K562 (cell line): ENCODE results near the gene SNTG2. TPM values are rescaled to one million over a fixed set of nuclear protein-coding genes. Genes with fewer than 3 reads are reported as not detected.

ENCODE experiments used
- CAMTA2 ChIP-seq: fragments of 250-450 bp; sonication (Bioruptor Pico); conservative IDR thresholded peaks from 2 replicates; pipeline ENCODE4 v1.5.1; 2022
- GTF2A2 ChIP-seq: IDR thresholded peaks from 2 replicates; pipeline ENCODE4 v1.6.1; 2016; ENCODE audit warnings: mild to moderate bottlenecking, missing genetic modification characterization, missing compliant biosample characterization
- MTA2 ChIP-seq: fragments of 450-650 bp; IDR thresholded peaks from 2 replicates; pipeline ENCODE4 v1.6.1; 2016; ENCODE audit warnings: low read depth
- polyA plus RNA-seq, 8 experiments: library from polyadenylated mRNA; depleted of rRNA in 4 of 8; stranded (reverse) in 5 of 8; unstranded in 3 of 8; fragments of >200 nt; fragmentation: Nextera tagmentation in 2 of 8; fragmentation: Illumina TruSeq in 1 of 8; extraction: Ambion mirVana in 2 of 8; extraction: Trizol in 1 of 8; gene quantifications; 2 replicates each; pipeline versions ENCODE4 v1.2.1 to v1.2.3, GENCODE V29; 2011 to 2014; ENCODE audit warnings: inconsistent platforms in 1 of 8, missing spikeins in 1 of 8
- total RNA-seq, 7 experiments: library from RNA; depleted of rRNA in 6 of 7; stranded (reverse); fragments of >200 nt in 6 of 7; fragmentation: Illumina TruSeq in 2 of 7; extraction: Trizol in 2 of 7; gene quantifications; 2 replicates each; pipeline versions ENCODE4 v1.2.1 to v1.2.3, GENCODE V29; 2011 to 2021; ENCODE audit warnings: low replicate concordance in 1 of 7
- TF ChIP-seq, protein P1 (sequence below): fragments of 450-650 bp; IDR thresholded peaks from 2 replicates; pipeline ENCODE4 v1.6.1; 2016; ENCODE audit warnings: low read depth

The SNTG2 gene
- total and polyA plus RNA-seq, 9 of the 15 experiments (the other 6 are each of a cell fraction or from before 2014, with no cell fraction given): not detected

DNA sequence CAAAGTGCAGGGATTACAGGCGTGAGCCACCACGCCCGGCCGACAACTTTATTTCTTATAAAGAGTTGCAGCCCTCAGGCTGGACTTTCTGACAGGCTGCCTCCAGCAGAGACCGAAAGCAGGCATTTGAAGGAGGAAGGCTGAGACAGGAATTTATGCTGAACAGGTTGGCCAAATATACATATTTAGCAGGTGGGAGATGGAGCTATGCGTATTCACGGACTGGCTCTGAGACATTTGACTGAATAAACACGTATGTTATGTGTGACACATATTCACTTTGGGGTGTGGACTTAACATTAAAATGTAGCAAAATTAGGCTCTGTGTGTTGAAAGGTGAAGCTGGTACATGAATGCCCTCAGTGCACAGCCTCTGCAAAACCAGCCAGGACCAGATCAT lies 65.9 kb downstream of the SNTG2 start (continued):
- TF ChIP-seq, protein P1, sequence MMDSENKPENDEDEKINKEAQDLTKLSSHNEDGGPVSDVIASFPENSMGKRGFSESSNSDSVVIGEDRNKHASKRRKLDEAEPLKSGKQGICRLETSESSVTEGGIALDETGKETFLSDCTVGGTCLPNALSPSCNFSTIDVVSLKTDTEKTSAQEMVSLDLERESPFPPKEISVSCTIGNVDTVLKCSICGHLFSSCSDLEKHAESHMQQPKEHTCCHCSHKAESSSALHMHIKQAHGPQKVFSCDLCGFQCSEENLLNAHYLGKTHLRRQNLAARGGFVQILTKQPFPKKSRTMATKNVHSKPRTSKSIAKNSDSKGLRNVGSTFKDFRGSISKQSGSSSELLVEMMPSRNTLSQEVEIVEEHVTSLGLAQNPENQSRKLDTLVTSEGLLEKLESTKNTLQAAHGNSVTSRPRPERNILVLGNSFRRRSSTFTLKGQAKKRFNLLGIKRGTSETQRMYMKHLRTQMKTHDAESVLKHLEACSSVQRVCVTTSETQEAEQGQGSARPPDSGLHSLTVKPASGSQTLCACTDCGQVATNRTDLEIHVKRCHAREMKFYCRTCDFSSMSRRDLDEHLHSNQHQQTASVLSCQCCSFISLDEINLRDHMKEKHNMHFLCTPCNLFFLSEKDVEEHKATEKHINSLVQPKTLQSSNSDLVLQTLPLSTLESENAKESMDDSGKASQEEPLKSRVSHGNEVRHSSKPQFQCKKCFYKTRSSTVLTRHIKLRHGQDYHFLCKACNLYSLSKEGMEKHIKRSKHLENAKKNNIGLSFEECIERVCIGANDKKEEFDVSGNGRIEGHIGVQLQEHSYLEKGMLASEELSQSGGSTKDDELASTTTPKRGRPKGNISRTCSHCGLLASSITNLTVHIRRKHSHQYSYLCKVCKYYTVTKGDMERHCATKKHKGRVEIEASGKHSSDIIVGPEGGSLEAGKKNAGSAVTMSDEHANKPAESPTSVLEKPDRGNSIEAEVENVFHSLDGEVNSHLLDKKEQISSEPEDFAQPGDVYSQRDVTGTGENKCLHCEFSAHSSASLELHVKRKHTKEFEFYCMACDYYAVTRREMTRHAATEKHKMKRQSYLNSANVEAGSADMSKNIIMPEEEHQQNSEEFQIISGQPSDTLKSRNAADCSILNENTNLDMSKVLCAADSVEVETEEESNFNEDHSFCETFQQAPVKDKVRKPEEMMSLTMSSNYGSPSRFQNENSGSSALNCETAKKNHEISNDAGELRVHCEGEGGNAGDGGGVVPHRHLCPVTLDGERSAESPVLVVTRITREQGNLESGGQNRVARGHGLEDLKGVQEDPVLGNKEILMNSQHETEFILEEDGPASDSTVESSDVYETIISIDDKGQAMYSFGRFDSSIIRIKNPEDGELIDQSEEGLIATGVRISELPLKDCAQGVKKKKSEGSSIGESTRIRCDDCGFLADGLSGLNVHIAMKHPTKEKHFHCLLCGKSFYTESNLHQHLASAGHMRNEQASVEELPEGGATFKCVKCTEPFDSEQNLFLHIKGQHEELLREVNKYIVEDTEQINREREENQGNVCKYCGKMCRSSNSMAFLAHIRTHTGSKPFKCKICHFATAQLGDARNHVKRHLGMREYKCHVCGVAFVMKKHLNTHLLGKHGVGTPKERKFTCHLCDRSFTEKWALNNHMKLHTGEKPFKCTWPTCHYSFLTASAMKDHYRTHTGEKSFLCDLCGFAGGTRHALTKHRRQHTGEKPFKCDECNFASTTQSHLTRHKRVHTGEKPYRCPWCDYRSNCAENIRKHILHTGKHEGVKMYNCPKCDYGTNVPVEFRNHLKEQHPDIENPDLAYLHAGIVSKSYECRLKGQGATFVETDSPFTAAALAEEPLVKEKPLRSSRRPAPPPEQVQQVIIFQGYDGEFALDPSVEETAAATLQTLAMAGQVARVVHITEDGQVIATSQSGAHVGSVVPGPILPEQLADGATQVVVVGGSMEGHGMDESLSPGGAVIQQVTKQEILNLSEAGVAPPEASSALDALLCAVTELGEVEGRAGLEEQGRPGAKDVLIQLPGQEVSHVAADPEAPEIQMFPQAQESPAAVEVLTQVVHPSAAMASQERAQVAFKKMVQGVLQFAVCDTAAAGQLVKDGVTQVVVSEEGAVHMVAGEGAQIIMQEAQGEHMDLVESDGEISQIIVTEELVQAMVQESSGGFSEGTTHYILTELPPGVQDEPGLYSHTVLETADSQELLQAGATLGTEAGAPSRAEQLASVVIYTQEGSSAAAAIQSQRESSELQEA: no peak
- no peak for TF ChIP-seq CAMTA2 (CRISPR knock-in tag)
- no peak for TF ChIP-seq MTA2
- TF ChIP-seq GTF2A2 (tag): no peak
